Activated CD8-positive, alpha-beta T cell treated with anti-CD3 and anti-CD28 coated beads, Interleukin-2, amount 10 ng/mL, durations not matched to agents 7 days and 5 days (primary cell): ENCODE measurements around the gene HEATR9. TPM values are rescaled to one million over a fixed set of nuclear protein-coding genes. Genes with fewer than 3 reads are reported as not detected.
A peak's percentile ranks its signal among the peaks of the same experiment; 100 is the strongest.

Experiments
- ATAC-seq: fragments of 150-1000 bp; cut with Tn5 transposase; one replicate; pipeline ENCODE4 v1.10.0; 2021; ENCODE audit warnings: moderate library complexity
- CTCF ChIA-PET: fragments of 350-600 bp; sonication (Branson Sonifier 250); formaldehyde crosslinking; loops from one replicate; lab custom pipeline; 2021; ENCODE audit warnings: antibody characterized with exemption; lab: Charles Lee
- POLR2A ChIA-PET: fragments of 350-600 bp; sonication (Branson Sonifier 250); formaldehyde crosslinking; loops from one replicate; lab custom pipeline; 2021; ENCODE audit warnings: antibody characterized with exemption; lab: Charles Lee
- DNase-seq: peaks from one replicate; pipeline ENCODE4 v3.0.0-alpha.2; 2020
- H3K27ac Mint-ChIP-seq: one replicate; pipeline ENCODE4 v1.8.0; 2021; ENCODE audit warnings: mild to moderate bottlenecking, mixed read lengths
- H3K27me3 Mint-ChIP-seq: one replicate; pipeline ENCODE4 v1.8.0; 2021; ENCODE audit warnings: low read depth, mixed read lengths
- H3K36me3 Mint-ChIP-seq: one replicate; pipeline ENCODE4 v1.8.0; 2021; ENCODE audit warnings: low read depth, mixed read lengths
- H3K4me1 Mint-ChIP-seq: one replicate; pipeline ENCODE4 v1.8.0; 2021; ENCODE audit warnings: low read depth, mixed read lengths
- H3K4me3 Mint-ChIP-seq: one replicate; pipeline ENCODE4 v1.8.0; 2021; ENCODE audit warnings: mild to moderate bottlenecking, mixed read lengths
- H3K9me3 Mint-ChIP-seq: one replicate; pipeline ENCODE4 v1.8.0; 2022; ENCODE audit warnings: mixed read lengths; ENCODE audit not compliant: insufficient read depth
- total RNA-seq, 2 experiments: library from RNA; stranded (reverse); gene quantifications; one replicate each; pipeline ENCODE4 v1.2.3, GENCODE V29; 2021

HEATR9 gene
- total RNA-seq, 2 experiments from 2014 or later, result 1.1 TPM

DNA sequence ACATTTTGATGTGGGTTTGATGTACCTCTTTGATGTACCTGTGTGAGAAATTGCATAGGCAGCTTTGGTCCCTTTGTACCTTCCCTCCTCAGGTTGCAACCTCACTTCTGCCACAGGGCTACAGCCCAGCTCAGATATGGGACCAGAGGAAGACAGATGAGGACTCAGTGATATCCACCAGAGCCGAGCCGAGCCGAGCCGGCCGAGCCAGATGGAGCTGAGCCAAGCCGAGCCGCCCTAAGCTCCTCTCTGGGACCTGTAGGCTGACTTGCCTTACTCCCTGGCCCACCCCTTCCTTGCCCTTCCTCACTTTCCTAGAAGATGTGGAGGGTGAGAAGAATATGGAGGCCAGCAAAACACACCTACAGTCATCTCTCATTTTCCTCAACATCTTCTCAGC is 3.8 kb downstream of the HEATR9 start:
- H3K27me3 Mint-ChIP-seq, result no peaks in the 10 kb centered on the region
- ChIA-PET POLR2A (interaction anchor here (2.1 kb wide), 1 partner anchor 12 kb away, joined by 5 read pairs; no protein-coding TSS in a partner anchor), CTCF (interaction anchor here (1.2 to 3.0 kb wide), 3 partner anchors 12 to 104 kb away, joined by 7 to 12 read pairs (median 10); no protein-coding TSS in a partner anchor)
- peaks cover 22% of the 10 kb centered on the region for H3K36me3 Mint-ChIP-seq
- ATAC-seq, result no peak
- H3K27ac Mint-ChIP-seq, result no peak overlapping the region
- H3K4me3 Mint-ChIP-seq, result no peak overlapping the region
- no peaks in the 10 kb centered on the region for H3K9me3 Mint-ChIP-seq
- peaks cover 35% of the 10 kb centered on the region for H3K4me1 Mint-ChIP-seq
- no peak for DNase-seq

DNA sequence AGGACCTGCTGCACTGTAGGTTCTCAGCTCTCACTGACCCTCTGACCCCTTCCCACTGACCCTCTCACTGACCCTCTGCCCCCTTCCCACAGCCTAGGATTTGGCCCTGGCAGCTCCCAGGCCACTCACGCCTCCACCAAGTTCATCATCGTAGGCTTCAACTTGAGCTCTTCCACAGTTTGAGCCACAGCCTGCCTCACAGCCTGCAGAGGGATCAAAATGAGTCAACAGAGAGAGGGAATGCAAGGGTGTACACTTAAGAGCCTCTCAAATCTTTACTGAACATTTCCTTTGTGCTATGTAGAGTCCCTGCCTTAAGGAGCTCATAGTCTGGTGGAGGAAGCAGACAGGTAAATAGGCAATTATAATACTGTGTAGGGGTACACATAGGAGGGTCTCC is 12.1 kb downstream of the HEATR9 start:
- peaks cover 17% of the 10 kb centered on the region for H3K4me1 Mint-ChIP-seq
- H3K27me3 Mint-ChIP-seq, result no peaks in the 10 kb centered on the region
- H3K9me3 Mint-ChIP-seq, result no peaks in the 10 kb centered on the region
- H3K27ac Mint-ChIP-seq, result peak overlapping the region; percentile 35
- ATAC-seq (no peak), DNase-seq (no peak)
- ChIA-PET CTCF (interaction anchor here (0.8 to 1.6 kb wide), 3 partner anchors 36 to 86 kb away, joined by 3 to 4 read pairs (median 4); partner anchors contain the start of genes LYZL6 and TAF15), POLR2A (interaction anchor here (0.8 to 1.9 kb wide), 4 partner anchors 8 to 40 kb away, joined by 3 to 5 read pairs (median 4); no protein-coding TSS in a partner anchor)
- H3K4me3 Mint-ChIP-seq, result no peak overlapping the region
- peaks cover 28% of the 10 kb centered on the region for H3K36me3 Mint-ChIP-seq

DNA sequence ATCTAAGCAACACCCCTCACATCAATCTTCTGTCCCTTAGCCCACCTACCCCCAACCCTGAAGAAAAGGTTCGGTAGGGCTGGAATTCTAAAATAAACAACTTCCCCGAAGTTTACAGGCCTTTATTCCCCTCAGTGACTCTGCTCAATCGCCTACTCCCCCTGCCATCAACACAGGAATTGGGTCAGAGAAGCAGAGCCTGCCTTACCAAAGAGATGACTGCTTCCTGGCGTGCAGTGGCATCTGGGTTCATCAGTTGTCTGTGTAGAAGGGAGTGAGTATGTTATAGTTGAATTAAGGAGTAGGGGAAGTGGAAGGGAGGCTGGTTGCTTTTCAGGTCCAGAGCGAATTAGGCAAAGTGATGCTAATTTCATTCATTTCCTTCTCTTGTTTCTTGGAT is 12.7 kb downstream of the HEATR9 start:
- DNase-seq, result no peak
- H3K27ac Mint-ChIP-seq, result peak overlapping the region; percentile 28
- ATAC-seq, result no peak
- ChIA-PET CTCF (interaction anchor here (1.6 to 1.7 kb wide), 2 partner anchors 87 to 216 kb away, joined by 4 to 6 read pairs; partner anchors contain the start of gene LYZL6), POLR2A (interaction anchor here (0.8 to 1.9 kb wide), 4 partner anchors 15 to 75 kb away, joined by 4 to 5 read pairs (median 4); no protein-coding TSS in a partner anchor)
- no peaks in the 10 kb centered on the region for H3K27me3 Mint-ChIP-seq
- no peak overlapping the region for H3K4me3 Mint-ChIP-seq
- H3K9me3 Mint-ChIP-seq, result no peaks in the 10 kb centered on the region
- H3K4me1 Mint-ChIP-seq, result peaks cover 22% of the 10 kb centered on the region
- peaks cover 32% of the 10 kb centered on the region for H3K36me3 Mint-ChIP-seq

DNA sequence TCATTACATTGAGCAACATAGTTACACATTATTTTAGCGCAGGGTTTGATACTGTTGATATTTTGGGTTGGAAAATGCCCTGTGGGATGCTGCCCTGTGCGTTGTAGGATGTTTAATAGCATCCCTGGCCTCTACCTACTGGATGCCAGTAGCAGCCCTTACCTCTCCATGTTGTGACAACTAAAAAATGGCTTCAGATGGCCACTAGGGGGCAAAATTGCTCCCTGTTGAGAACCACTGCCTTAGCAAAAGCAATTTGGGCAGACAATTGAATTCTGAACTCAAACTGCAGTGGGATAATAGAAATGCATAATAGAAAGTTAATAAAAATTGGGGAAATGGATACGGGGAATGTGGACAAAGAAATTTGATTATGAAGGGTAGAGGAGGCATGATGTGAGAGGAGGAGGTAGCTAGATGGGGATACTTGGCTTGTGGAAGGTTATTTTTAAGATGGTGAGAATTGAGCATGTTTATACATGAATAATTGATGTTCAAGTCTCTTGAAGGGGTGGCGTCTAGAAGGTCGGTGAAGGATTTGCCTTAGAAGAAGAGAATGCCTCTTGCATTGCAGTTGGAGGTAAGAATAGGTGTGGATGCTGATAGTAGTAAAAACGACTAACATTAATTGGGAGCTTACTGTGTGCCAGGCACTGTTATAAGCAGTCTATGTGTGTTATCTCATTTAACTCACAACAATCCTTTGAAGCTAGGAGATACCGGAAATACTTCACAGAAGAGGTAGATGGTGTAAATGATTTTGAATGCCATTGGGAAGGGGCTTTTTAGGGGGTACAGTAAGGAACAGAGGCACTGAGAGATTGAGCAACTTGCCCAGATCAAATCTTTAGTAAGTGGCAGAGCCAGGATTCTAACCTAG is 19.0 kb downstream of the HEATR9 start:
- CTCF ChIA-PET, result interaction anchor here (0.6 to 5.1 kb wide), 45 partner anchors 8 to 298 kb away, joined by 3 to 49 read pairs (median 5); partner anchors contain the start of genes CCL5, HEATR9, RDM1 and TAF15
- Mint-ChIP-seq H3K36me3 (peaks cover 56% of the 10 kb centered on the region), H3K27ac (peak overlapping the region; percentile 61), H3K27me3 (no peaks in the 10 kb centered on the region), H3K4me3 (no peak overlapping the region), H3K4me1 (peaks cover 22% of the 10 kb centered on the region), H3K9me3 (no peaks in the 10 kb centered on the region)
- POLR2A ChIA-PET, result interaction anchor here (0.6 to 1.4 kb wide), 4 partner anchors 18 to 81 kb away, joined by 3 to 5 read pairs (median 4); partner anchors contain the start of gene RDM1
- DNase-seq (peak; percentile 84), ATAC-seq (peak; percentile 92)

DNA sequence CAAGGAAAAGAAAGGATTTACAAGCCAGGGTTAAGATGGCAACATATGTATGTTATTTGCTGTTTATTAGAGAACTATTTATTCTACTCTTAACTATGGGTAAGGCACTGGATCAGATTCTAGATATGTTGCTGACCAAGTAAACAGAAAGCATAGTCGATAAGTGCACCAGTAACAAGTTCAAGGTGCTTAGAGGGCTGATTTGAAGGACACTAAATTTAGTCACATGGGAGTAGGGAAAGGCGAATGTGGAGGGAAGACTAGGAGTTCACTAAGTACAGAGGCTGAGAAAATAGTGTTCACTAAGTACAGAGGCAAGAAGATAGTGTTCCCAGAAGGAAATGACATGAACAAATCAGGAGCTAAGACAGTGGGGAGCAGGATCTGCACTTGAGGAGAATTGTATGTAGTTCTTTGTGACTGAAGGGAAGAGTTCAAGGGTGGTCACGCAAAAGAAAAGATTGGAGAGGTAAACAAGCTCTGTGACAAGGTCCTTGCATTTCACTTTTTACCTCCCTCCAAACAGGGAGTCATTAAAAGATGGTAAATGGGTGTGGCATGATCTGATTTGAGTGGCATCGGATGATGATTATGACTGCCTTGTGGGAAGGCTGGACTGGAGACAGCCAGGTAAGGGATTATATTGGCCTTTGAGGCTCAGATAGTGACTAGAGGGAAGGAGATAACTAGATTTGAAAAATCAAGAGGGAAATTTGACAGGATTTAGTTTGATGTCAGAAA is 20.9 kb downstream of the HEATR9 start:
- H3K9me3 Mint-ChIP-seq, result no peaks in the 10 kb centered on the region
- H3K36me3 Mint-ChIP-seq, result peaks cover 59% of the 10 kb centered on the region
- DNase-seq, result no peak
- no peak overlapping the region for H3K4me3 Mint-ChIP-seq
- peak overlapping the region; percentile 26 for H3K27ac Mint-ChIP-seq
- POLR2A ChIA-PET, result interaction anchor here (1.2 to 1.4 kb wide), 2 partner anchors 9 to 49 kb away, joined by 3 read pairs; no protein-coding TSS in a partner anchor
- peaks cover 20% of the 10 kb centered on the region for H3K4me1 Mint-ChIP-seq
- CTCF ChIA-PET, result interaction anchor here (0.6 to 5.1 kb wide), 22 partner anchors 9 to 300 kb away, joined by 3 to 49 read pairs (median 7); partner anchors contain the start of genes CCL5, LYZL6 and TAF15
- no peaks in the 10 kb centered on the region for H3K27me3 Mint-ChIP-seq
- ATAC-seq, result no peak

DNA sequence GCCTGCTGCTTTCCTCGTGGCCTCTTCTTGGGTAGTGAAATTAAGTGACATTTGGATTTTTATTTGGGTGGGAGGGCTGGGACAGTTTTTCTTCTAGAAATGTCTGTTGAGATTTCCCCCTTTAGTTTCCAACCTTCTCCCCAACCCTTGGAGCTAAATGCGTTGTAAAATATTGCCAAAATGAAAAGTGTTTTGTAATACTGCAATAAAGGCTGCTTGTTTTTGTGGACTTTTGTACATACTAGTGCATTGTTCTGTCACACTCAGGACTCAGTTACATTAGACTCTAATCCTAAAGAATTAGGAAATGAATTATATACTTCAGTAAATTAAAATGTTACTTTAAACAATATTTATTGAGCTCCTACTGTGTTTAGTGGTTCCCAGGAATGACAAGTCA is 21.7 kb downstream of the HEATR9 start:
- Mint-ChIP-seq H3K9me3 (no peaks in the 10 kb centered on the region), H3K27ac (no peak overlapping the region), H3K4me3 (no peak overlapping the region), H3K27me3 (no peaks in the 10 kb centered on the region), H3K36me3 (peaks cover 64% of the 10 kb centered on the region), H3K4me1 (peaks cover 18% of the 10 kb centered on the region)
- ChIA-PET POLR2A (no interaction called here), CTCF (interaction anchor here (1.0 to 5.1 kb wide), 10 partner anchors 11 to 248 kb away, joined by 3 to 49 read pairs (median 3); partner anchors contain the start of gene CCL5)
- ATAC-seq (no peak), DNase-seq (no peak)

DNA sequence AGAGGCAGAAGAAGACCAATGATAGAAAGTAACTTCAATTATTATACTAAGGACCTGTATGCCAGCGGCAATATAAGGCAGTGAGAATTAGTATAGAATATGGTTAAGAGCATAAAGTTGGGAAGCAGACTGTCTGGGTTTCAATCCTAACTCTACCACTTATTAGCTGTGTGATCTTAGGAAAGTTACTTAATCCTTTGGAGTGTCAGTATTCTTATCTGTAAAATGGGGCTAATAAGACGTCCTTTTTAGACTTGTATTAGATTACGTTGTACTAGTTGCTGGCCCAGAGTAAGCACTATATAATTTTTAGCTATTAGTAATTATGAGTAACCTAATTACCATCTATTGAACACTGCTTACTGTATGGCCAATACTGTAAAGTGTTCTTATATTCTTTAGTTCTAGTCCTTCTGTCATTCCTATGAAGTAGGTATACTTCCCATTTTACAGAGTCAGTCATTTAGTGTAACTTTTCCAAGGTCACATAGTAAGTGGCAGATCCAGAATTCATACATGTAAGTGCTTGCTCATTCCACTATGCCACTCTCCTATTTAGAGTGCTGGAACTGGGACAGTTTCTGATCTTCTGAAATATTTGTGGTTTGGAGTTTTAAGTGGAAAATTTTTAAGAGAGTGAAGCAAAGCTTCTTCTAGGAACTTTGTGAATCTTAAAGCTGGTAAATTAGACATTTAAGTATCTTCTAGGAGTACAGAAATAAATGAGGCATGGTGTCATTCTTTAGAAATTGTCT is 22.5 kb downstream of the HEATR9 start:
- no peaks in the 10 kb centered on the region for H3K27me3 Mint-ChIP-seq
- POLR2A ChIA-PET, result no interaction called here
- no peak for ATAC-seq

DNA sequence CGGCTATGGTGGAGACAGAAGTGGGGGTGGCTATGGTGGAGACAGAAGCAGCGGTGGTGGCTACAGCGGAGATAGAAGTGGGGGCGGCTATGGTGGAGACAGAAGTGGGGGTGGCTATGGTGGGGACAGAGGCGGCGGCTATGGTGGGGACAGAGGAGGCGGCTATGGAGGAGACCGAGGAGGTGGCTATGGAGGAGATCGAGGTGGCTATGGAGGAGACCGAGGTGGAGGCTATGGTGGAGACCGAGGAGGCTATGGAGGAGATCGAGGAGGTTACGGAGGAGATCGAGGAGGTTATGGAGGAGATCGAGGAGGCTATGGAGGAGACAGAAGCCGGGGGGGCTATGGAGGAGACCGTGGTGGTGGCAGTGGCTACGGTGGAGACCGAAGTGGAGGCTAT is 24.1 kb downstream of the HEATR9 start:
- no peak for ATAC-seq
- POLR2A ChIA-PET, result no interaction called here
- no peak overlapping the region for H3K4me3 Mint-ChIP-seq
- CTCF ChIA-PET, result no interaction called here
- H3K27ac Mint-ChIP-seq, result no peak overlapping the region
- peaks cover 68% of the 10 kb centered on the region for H3K36me3 Mint-ChIP-seq
- peaks cover 9% of the 10 kb centered on the region for H3K4me1 Mint-ChIP-seq
- no peak for DNase-seq
- no peaks in the 10 kb centered on the region for H3K9me3 Mint-ChIP-seq
- no peaks in the 10 kb centered on the region for H3K27me3 Mint-ChIP-seq

More for the DNA sequence above, 22.5 kb downstream of the HEATR9 start:
- Mint-ChIP-seq H3K36me3 (peaks cover 67% of the 10 kb centered on the region), H3K27ac (no peak overlapping the region), H3K4me1 (peaks cover 16% of the 10 kb centered on the region), H3K9me3 (no peaks in the 10 kb centered on the region), H3K4me3 (no peak overlapping the region)
- CTCF ChIA-PET, result interaction anchor here (1.2 to 2.0 kb wide), 5 partner anchors 11 to 123 kb away, joined by 3 to 7 read pairs (median 3); no protein-coding TSS in a partner anchor
- no peak for DNase-seq

DNA sequence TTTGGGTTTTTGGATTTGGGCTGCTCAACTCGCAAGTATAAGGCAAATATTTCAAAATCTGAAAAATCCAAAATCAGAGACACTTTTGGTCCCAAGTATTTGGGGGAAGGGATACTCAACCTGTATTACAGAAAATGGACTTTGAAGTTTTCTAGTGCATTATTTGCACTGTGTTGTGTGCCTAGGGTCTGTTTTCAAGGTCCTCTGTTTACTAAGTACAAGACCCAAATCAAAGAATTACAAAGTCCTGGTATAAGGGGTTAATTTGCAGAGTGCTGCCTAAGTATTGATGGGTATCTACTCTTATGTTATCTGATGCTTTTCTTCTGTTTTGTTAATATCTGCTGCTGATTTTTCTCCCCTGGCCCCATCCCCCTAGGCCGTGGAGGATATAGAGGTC is 25.0 kb downstream of the HEATR9 start:
- ATAC-seq (no peak), DNase-seq (no peak)
- Mint-ChIP-seq H3K9me3 (no peaks in the 10 kb centered on the region), H3K4me1 (peaks cover 5% of the 10 kb centered on the region), H3K36me3 (peaks cover 68% of the 10 kb centered on the region), H3K27ac (no peak overlapping the region), H3K27me3 (no peaks in the 10 kb centered on the region), H3K4me3 (no peak overlapping the region)
- CTCF ChIA-PET, result no interaction called here
- POLR2A ChIA-PET, result no interaction called here

DNA sequence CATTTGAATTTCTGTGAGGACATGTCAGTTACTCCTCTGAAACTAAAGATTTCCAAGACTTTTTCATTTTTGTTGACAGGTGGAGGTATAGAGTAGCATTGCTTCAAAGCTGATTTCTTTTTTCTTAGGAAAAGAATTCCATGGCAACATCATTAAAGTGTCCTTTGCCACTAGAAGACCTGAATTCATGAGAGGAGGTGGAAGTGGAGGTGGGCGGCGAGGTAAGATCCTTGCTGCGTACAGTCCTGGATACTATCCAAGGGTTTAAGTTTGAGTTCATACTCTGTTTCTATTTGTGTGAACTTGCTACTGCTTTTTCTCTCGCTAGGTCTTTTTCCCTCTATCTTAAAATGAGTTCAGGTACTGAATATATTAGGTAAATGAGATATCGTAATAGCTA is 26.5 kb downstream of the HEATR9 start:
- peaks cover 62% of the 10 kb centered on the region for H3K36me3 Mint-ChIP-seq
- no peak overlapping the region for H3K27ac Mint-ChIP-seq
- no peaks in the 10 kb centered on the region for H3K27me3 Mint-ChIP-seq
- H3K4me3 Mint-ChIP-seq, result no peak overlapping the region
- H3K4me1 Mint-ChIP-seq, result peaks cover 9% of the 10 kb centered on the region
- CTCF ChIA-PET, result interaction anchor here (0.6 to 2.3 kb wide), 4 partner anchors 60 to 307 kb away, joined by 4 to 10 read pairs (median 4); no protein-coding TSS in a partner anchor
- POLR2A ChIA-PET, result interaction anchor here (1.4 kb wide), 1 partner anchor 32 kb away, joined by 4 read pairs; the partner anchor contains the start of gene TAF15
- DNase-seq (no peak), ATAC-seq (no peak)
- H3K9me3 Mint-ChIP-seq, result no peaks in the 10 kb centered on the region
